ENCODE results near the gene LIFR. TPM values are rescaled to one million over a fixed set of nuclear protein-coding genes. Genes with fewer than 3 reads are reported as not detected.

LIFR gene
- polyA plus RNA-seq, 1 of the 3 experiments (the other 2 are of a cell fraction) = 3.8 TPM

DNA sequence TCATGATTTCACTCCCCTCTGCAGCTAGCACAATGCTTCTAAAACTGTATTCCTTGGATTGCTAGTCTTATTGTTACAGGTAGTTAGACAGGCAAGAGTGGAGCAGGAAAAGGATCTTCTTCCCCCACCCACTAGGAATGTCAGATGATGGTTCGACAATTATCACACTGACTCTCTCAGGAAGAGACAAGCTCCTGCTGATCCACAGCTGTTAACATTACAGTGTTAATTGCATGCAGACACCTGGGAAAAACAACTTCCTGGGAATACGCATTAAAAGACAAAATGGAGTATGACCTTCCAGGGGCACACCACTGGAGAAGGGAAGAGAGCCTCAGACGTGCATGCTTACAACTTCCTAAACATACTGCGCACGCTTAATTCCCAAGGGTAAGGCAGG, 46.2 kb upstream of the LIFR start:
- no peaks in the 10 kb centered on the region for H3K9me2 ChIP-seq
- CTCF ChIA-PET = interaction anchor here (1.1 kb wide), 1 partner anchor 182 kb away, joined by 3 read pairs; no protein-coding TSS in a partner anchor
- H3K9me3 ChIP-seq = no peaks in the 10 kb centered on the region
- H3K27me3 ChIP-seq (ENCODE audit: insufficient read depth) = no peaks in the 10 kb centered on the region
- no peak overlapping the region for H3K4me2 ChIP-seq
- no peak overlapping the region for H3K9ac ChIP-seq
- POLR2A ChIA-PET = no interaction called here
- H3K4me3 ChIP-seq (ENCODE audit: low read depth in 2 of 2, low read length in 1 of 2) = no peak overlapping the region
- DNase-seq = no peak
- no peak overlapping the region for H2AFZ ChIP-seq (ENCODE audit: low read depth)
- no peaks in the 10 kb centered on the region for H4K20me1 ChIP-seq (ENCODE audit: insufficient read depth)
- peaks cover 0 to 22% of the 10 kb centered on the region in 2 experiments; a peak in 2 of 4 replicates for H3K4me1 ChIP-seq (ENCODE audit: control insufficient read depth in 1 of 2, insufficient read depth in 2 of 2, low read depth in 1 of 2, low read length in 1 of 2)
- 95% methylated on average over 5 of the region's 5 CpGs for WGBS (ENCODE audit: low lambda C conversion rate)
- H3K27ac ChIP-seq (ENCODE audit: low read depth in 2 of 2, low read length in 1 of 2) = no peak overlapping the region
- H3F3A ChIP-seq (replicated peaks; ENCODE audit: insufficient read depth) = no peaks in the 10 kb centered on the region
- H3K36me3 ChIP-seq (replicated peaks in 1 of 2; ENCODE audit: control insufficient read depth in 1 of 2, insufficient read depth in 2 of 2, low read length in 1 of 2) = no peaks in the 10 kb centered on the region
- TF ChIP-seq EP300 (IDR thresholded peaks at IDR 0.05; ENCODE audit: borderline replicate concordance in 1 of 2, low read depth in 1 of 2, low read length in 1 of 2) = no peak
- TF ChIP-seq, protein P1, sequence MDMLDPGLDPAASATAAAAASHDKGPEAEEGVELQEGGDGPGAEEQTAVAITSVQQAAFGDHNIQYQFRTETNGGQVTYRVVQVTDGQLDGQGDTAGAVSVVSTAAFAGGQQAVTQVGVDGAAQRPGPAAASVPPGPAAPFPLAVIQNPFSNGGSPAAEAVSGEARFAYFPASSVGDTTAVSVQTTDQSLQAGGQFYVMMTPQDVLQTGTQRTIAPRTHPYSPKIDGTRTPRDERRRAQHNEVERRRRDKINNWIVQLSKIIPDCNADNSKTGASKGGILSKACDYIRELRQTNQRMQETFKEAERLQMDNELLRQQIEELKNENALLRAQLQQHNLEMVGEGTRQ (IDR thresholded peaks at IDR 0.05; ENCODE audit: borderline replicate concordance, low read depth, low read length) = no peak
- H3K79me2 ChIP-seq (ENCODE audit: insufficient read depth) = no peaks in the 10 kb centered on the region

DNA sequence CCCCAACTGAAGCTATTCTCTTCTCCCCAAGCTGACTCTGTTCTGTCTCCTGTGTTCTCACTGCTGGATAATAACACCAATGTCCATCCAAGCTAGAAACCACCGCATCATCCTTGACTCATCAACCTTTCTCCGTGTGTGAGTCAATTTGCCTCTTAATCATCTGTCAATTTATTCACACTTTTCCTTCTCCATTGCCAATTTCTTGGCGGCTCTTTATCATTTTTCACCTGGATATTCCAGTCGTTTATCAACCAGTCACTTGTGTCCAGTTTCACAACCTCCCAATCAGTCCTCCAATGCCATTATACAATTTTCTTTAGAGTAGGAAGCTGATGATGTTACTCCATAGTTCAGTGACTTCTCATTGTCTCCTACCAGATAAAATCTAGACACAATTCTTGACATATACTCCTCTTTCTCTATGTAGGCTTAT, 45.4 kb upstream of the LIFR start:
- Histone ChIP-seq H3K9ac (no peak overlapping the region), H4K20me1 (ENCODE audit: insufficient read depth) (no peaks in the 10 kb centered on the region), H3K36me3 (replicated peaks in 1 of 2; ENCODE audit: control insufficient read depth in 1 of 2, insufficient read depth in 2 of 2, low read length in 1 of 2) (no peaks in the 10 kb centered on the region), H3K9me2 (no peaks in the 10 kb centered on the region), H3K4me3 (ENCODE audit: low read depth in 2 of 2, low read length in 1 of 2) (no peak overlapping the region), H3K79me2 (ENCODE audit: insufficient read depth) (no peaks in the 10 kb centered on the region), H3K4me1 (ENCODE audit: control insufficient read depth in 1 of 2, insufficient read depth in 2 of 2, low read depth in 1 of 2, low read length in 1 of 2) (peaks cover 0 to 22% of the 10 kb centered on the region in 2 experiments; a peak in 2 of 4 replicates), H2AFZ (ENCODE audit: low read depth) (no peak overlapping the region), H3F3A (replicated peaks; ENCODE audit: insufficient read depth) (no peaks in the 10 kb centered on the region), H3K27ac (ENCODE audit: low read depth in 2 of 2, low read length in 1 of 2) (no peak overlapping the region), H3K27me3 (ENCODE audit: insufficient read depth) (no peaks in the 10 kb centered on the region), H3K9me3 (no peaks in the 10 kb centered on the region), H3K4me2 (peak overlapping the region; percentile 13)
- TF ChIP-seq JUND (IDR thresholded peaks at IDR 0.05) = peak; percentile 31; the same call in 1 of the 2 replicates
- 0 out of 2 replicates have a peak, but pooled peaks have one; percentile 35 for TF ChIP-seq NFIC (IDR thresholded peaks at IDR 0.05; ENCODE audit: borderline replicate concordance)
- TF ChIP-seq, protein P2, sequence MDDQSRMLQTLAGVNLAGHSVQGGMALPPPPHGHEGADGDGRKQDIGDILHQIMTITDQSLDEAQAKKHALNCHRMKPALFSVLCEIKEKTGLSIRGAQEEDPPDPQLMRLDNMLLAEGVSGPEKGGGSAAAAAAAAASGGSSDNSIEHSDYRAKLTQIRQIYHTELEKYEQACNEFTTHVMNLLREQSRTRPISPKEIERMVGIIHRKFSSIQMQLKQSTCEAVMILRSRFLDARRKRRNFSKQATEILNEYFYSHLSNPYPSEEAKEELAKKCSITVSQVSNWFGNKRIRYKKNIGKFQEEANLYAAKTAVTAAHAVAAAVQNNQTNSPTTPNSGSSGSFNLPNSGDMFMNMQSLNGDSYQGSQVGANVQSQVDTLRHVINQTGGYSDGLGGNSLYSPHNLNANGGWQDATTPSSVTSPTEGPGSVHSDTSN (IDR thresholded peaks at IDR 0.05) = peak; percentile 71
- TF ChIP-seq NRF1 (IDR thresholded peaks at IDR 0.05; ENCODE audit: low read depth, low read length) = no peak
- peak; percentile 72 for TF ChIP-seq FOSL2 (IDR thresholded peaks at IDR 0.05; ENCODE audit: borderline replicate concordance, low read depth)
- TF ChIP-seq, protein P1 (IDR thresholded peaks at IDR 0.05; ENCODE audit: borderline replicate concordance, low read depth, low read length) = no peak
- peak; percentile 19; the same call in 1 of the 2 replicates for TF ChIP-seq TCF12 (IDR thresholded peaks at IDR 0.05)
- TF ChIP-seq EP300 (IDR thresholded peaks at IDR 0.05; ENCODE audit: borderline replicate concordance in 1 of 2, low read depth in 1 of 2, low read length in 1 of 2) = 0 out of 4 replicates have a peak, but pooled peaks of 1 of the 2 experiments have one; percentile 31
- POLR2A ChIA-PET = no interaction called here
- WGBS (ENCODE audit: low lambda C conversion rate) = 19% methylated on average over 4 of the region's 4 CpGs
- DNase-seq = no peak
- CTCF ChIA-PET = interaction anchor here (1.3 to 2.9 kb wide), 2 partner anchors 33 to 160 kb away, joined by 4 to 7 read pairs; no protein-coding TSS in a partner anchor

Data from SK-N-SH (cell line).